HFF-Myc (cell line): ENCODE results near the gene BCAS2.

ENCODE experiments used
- DNase-seq: peaks from one replicate; pipeline ENCODE4 v3.0.0-alpha.2; 2011; ENCODE audit warnings: low read depth; ENCODE audit errors: extremely low read depth
- H3K4me3 ChIP-seq: replicated peaks from 2 replicates; pipeline ENCODE4 v1.5.1; 2011; ENCODE audit warnings: low read depth, mild to moderate bottlenecking, control low read depth, low read length
- TF ChIP-seq, protein P1 (sequence below): IDR thresholded peaks from 2 replicates; pipeline ENCODE4 v1.5.1; 2012; ENCODE audit warnings: mild to moderate bottlenecking, low read depth, low read length, control low read depth; ENCODE audit errors: missing control alignments

BCAS2 gene

GRCh38 chr1:114535401-114535800 is 46.0 kb downstream of the BCAS2 start:
- TF ChIP-seq, protein P1, sequence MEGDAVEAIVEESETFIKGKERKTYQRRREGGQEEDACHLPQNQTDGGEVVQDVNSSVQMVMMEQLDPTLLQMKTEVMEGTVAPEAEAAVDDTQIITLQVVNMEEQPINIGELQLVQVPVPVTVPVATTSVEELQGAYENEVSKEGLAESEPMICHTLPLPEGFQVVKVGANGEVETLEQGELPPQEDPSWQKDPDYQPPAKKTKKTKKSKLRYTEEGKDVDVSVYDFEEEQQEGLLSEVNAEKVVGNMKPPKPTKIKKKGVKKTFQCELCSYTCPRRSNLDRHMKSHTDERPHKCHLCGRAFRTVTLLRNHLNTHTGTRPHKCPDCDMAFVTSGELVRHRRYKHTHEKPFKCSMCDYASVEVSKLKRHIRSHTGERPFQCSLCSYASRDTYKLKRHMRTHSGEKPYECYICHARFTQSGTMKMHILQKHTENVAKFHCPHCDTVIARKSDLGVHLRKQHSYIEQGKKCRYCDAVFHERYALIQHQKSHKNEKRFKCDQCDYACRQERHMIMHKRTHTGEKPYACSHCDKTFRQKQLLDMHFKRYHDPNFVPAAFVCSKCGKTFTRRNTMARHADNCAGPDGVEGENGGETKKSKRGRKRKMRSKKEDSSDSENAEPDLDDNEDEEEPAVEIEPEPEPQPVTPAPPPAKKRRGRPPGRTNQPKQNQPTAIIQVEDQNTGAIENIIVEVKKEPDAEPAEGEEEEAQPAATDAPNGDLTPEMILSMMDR, result no peak
- H3K4me3 ChIP-seq, result no peak overlapping the region
- no peak for DNase-seq

DNA sequence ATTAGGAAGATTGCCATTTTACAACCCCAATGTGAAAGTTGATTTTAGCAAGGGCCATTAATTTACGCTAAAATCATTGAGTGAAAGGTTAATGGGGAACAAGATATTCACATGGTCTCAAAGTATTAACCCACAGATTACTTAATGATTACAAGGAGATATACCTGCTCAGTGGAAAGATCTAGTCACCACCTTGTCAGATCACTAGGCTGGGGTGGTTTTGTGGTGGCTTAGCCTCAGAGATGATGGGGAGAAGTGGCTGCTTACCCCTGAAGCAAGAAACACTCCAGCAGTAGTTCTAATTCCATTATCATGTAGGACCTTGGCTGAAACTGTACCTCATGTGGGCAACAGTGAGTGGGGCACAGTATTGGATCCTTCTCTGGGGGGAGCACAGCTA is 50.3 kb downstream of the BCAS2 start:
- no peak for DNase-seq
- TF ChIP-seq, protein P1, result no peak
- no peak overlapping the region for H3K4me3 ChIP-seq

GRCh38 chr1:114530224-114530623 is 51.2 kb downstream of the BCAS2 start:
- no peak for DNase-seq
- TF ChIP-seq, protein P1, result no peak
- H3K4me3 ChIP-seq, result no peak overlapping the region

DNA sequence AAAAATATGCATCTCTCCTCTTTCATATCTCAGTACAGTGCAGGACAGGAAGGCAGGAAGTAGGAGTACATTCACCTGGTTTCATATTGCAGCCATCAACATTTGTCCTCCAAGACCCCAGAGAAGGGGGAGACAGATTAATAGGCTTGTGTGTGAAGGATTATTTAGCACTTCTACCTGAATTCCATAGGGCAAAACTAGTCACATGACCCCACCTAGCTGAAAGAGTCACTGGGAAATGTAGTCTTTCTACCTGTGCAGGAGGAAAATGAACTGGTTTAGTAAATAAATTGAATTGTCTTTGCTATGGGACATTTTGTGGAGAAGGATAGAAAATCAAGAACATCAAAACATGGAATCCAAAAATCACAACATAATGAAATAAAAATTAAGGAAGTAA is 56.5 kb downstream of the BCAS2 start:
- no peak for DNase-seq
- TF ChIP-seq, protein P1, result no peak
- no peak overlapping the region for H3K4me3 ChIP-seq

- TF ChIP-seq, protein P1, result no peak
- no peak for DNase-seq
- no peak overlapping the region for H3K4me3 ChIP-seq
These were observed 59.2 kb downstream of the BCAS2 start for GRCh38 chr1:114522264-114522575.

GRCh38 chr1:114521396-114522263 is 59.8 kb downstream of the BCAS2 start:
- H3K4me3 ChIP-seq, result no peak overlapping the region
- TF ChIP-seq, protein P1, result no peak
- no peak for DNase-seq
